WTC11 (cell line): ENCODE measurements around the gene ELMO1. TPM values are rescaled to one million over a fixed set of nuclear protein-coding genes. Genes with fewer than 3 reads are reported as not detected.

ENCODE experiments used
- ATAC-seq: fragments of 200-7000 bp; cut with Tn5 transposase; 2 replicates; pipeline ENCODE4 v1.10.0; 2021; ENCODE audit warnings: mild to moderate bottlenecking, moderate library complexity
- CTCF ChIA-PET: fragments of 300-600 bp; sonication (Branson Sonifier 250); formaldehyde crosslinking; loops from one replicate; lab custom pipeline; 2021; ENCODE audit warnings: antibody characterized with exemption; lab: Charles Lee
- POLR2A ChIA-PET: fragments of 350-600 bp; sonication (Branson Sonifier 250); formaldehyde crosslinking; loops from one replicate; lab custom pipeline; 2021; ENCODE audit warnings: antibody characterized with exemption; lab: Charles Lee
- DNase-seq: peaks from one replicate; pipeline ENCODE4 v3.0.0; 2021; ENCODE audit warnings: low spot score
- H3K27ac Mint-ChIP-seq: 2 replicates; pipeline ENCODE4 v1.8.0; 2021; ENCODE audit warnings: mixed read lengths
- H3K27me3 Mint-ChIP-seq: 2 replicates; pipeline ENCODE4 v1.8.0; 2021; ENCODE audit warnings: low read depth, mild to moderate bottlenecking, moderate library complexity, mixed read lengths
- H3K36me3 Mint-ChIP-seq: 2 replicates; pipeline ENCODE4 v1.8.0; 2021; ENCODE audit warnings: mixed read lengths
- H3K4me1 Mint-ChIP-seq: 2 replicates; pipeline ENCODE4 v1.8.0; 2022; ENCODE audit warnings: mixed read lengths
- H3K4me3 Mint-ChIP-seq: 2 replicates; pipeline ENCODE4 v1.8.0; 2021; ENCODE audit warnings: mild to moderate bottlenecking, moderate library complexity, mixed read lengths
- H3K9me3 Mint-ChIP-seq: 2 replicates; pipeline ENCODE4 v1.8.0; 2021; ENCODE audit warnings: mixed read lengths
- CREB1 ChIP-seq: sonication (generic); formaldehyde crosslinking; IDR thresholded peaks from 2 replicates; pipeline ENCODE4 v1.8.0; 2023; ENCODE audit warnings: mild to moderate bottlenecking, missing genetic modification reagents
- E2F1 ChIP-seq: sonication (generic); formaldehyde crosslinking; IDR thresholded peaks from 2 replicates; pipeline ENCODE4 v1.8.0; 2022; ENCODE audit warnings: mild to moderate bottlenecking, missing genetic modification reagents
- FOXJ3 ChIP-seq: sonication (generic); formaldehyde crosslinking; IDR thresholded peaks from 2 replicates; pipeline ENCODE4 v1.9.0; 2021; ENCODE audit warnings: missing genetic modification reagents, mild to moderate bottlenecking, borderline replicate concordance
- GRHL2 ChIP-seq: fragments of 250-450 bp; sonication (Bioruptor Pico); IDR thresholded peaks from 2 replicates; pipeline ENCODE4 v1.8.0; 2022; ENCODE audit warnings: mild to moderate bottlenecking, moderate library complexity; ENCODE audit not compliant: insufficient replicate concordance, severe bottlenecking
- MLX ChIP-seq: sonication (generic); formaldehyde crosslinking; IDR thresholded peaks from 2 replicates; pipeline ENCODE4 v1.8.1; 2023; ENCODE audit warnings: mild to moderate bottlenecking, missing genetic modification reagents, moderate library complexity
- NR3C1 ChIP-seq: sonication (generic); formaldehyde crosslinking; conservative IDR thresholded peaks from 2 replicates; pipeline ENCODE4 v1.8.1; 2023; ENCODE audit warnings: low read depth, mild to moderate bottlenecking, missing genetic modification reagents
- SP1 ChIP-seq: sonication (generic); formaldehyde crosslinking; conservative IDR thresholded peaks from 2 replicates; pipeline ENCODE4 v1.8.1; 2022; ENCODE audit warnings: missing genetic modification reagents
- STAT6 ChIP-seq: sonication (generic); formaldehyde crosslinking; conservative IDR thresholded peaks from 2 replicates; pipeline ENCODE4 v1.8.1; 2023; ENCODE audit warnings: mild to moderate bottlenecking, low read depth, missing genetic modification reagents, moderate library complexity
- ZSCAN18 ChIP-seq: fragments of 250-450 bp; sonication (Bioruptor Pico); IDR thresholded peaks from 2 replicates; pipeline ENCODE4 v2.1.2; 2022; ENCODE audit warnings: mild to moderate bottlenecking, moderate library complexity
- total RNA-seq: library from RNA; stranded (reverse); gene quantifications from 3 replicates; pipeline ENCODE4 v1.2.3, GENCODE V29; 2021
- TF ChIP-seq, protein P1 (sequence below): fragments of 250-450 bp; sonication (Bioruptor Pico); IDR thresholded peaks from 2 replicates; pipeline ENCODE4 v1.9.0; 2021; ENCODE audit warnings: mild to moderate bottlenecking, borderline replicate concordance

ELMO1 gene
- total RNA-seq, 1 experiment from 2014 or later: 19.4 TPM

DNA sequence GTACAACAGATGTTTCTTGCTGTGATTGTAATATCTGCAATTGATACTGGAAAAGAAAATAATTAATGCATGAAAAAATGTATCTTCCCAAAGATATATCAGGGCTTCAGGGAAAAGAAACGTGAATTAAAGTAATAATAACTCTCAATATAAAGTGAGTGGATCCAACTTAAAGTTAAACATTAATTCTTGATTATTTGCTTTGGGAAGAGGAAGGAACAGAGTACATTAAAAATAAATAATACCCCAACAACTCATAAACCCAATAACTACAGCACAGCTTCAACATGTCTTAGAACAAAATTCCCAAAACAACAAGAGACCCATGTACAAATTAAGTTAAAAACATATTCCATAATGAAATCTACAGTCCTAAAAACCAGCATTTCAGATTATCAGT, 33.0 kb downstream of the ELMO1 start:
- Mint-ChIP-seq H3K36me3 (peaks cover 10% of the 10 kb centered on the region), H3K27ac (no peak overlapping the region), H3K4me3 (no peak overlapping the region), H3K27me3 (no peaks in the 10 kb centered on the region), H3K9me3 (peaks cover 9% of the 10 kb centered on the region), H3K4me1 (peaks cover 26% of the 10 kb centered on the region)
- ChIA-PET POLR2A (no interaction called here), CTCF (no interaction called here)
- TF ChIP-seq SP1 (CRISPR knock-in tag) (no peak), NR3C1 (CRISPR knock-in tag) (no peak), STAT6 (CRISPR knock-in tag) (no peak), MLX (no peak)
- ATAC-seq: no peak
- no peak for DNase-seq

DNA sequence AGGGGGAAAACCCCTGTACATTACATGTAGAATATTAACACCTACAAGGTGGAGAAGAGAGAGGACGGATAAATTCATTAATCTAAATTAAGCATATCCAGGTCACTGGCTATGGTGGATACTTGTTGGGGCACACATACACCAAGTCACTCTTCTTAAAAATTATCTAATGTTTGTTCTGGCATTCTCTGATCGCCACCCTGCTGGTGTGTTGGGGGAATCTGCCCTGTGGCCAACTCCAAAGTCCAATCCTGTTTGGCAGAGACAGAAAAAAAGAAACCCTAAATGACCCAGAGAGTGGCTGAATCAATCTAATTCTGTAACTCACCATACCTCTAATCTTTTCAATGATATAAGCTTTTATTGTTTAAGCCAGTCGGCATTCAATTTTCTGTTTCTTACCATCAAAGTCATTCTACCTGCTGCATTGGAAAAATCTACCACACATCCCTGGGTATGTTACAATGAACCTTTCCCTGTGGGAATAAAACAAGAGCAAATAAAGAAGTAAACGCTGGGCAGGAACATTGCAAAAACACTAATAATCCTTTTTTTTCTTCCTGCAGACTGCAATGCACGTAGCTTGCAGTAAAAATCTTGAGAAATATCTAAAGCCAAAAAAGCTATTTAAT, 34.2 kb downstream of the ELMO1 start:
- ChIA-PET CTCF (no interaction called here), POLR2A (no interaction called here)
- Mint-ChIP-seq H3K4me3 (no peak overlapping the region), H3K27ac (no peak overlapping the region), H3K36me3 (peaks cover 10% of the 10 kb centered on the region), H3K4me1 (peaks cover 38% of the 10 kb centered on the region), H3K27me3 (no peaks in the 10 kb centered on the region), H3K9me3 (peaks cover 9% of the 10 kb centered on the region)
- no peak for ATAC-seq
- TF ChIP-seq GRHL2 (no peak), ZSCAN18 (CRISPR knock-in tag) (no peak), STAT6 (CRISPR knock-in tag) (no peak), FOXJ3 (CRISPR knock-in tag) (no peak), CREB1 (no peak), E2F1 (CRISPR knock-in tag) (no peak)
- TF ChIP-seq, protein P1, sequence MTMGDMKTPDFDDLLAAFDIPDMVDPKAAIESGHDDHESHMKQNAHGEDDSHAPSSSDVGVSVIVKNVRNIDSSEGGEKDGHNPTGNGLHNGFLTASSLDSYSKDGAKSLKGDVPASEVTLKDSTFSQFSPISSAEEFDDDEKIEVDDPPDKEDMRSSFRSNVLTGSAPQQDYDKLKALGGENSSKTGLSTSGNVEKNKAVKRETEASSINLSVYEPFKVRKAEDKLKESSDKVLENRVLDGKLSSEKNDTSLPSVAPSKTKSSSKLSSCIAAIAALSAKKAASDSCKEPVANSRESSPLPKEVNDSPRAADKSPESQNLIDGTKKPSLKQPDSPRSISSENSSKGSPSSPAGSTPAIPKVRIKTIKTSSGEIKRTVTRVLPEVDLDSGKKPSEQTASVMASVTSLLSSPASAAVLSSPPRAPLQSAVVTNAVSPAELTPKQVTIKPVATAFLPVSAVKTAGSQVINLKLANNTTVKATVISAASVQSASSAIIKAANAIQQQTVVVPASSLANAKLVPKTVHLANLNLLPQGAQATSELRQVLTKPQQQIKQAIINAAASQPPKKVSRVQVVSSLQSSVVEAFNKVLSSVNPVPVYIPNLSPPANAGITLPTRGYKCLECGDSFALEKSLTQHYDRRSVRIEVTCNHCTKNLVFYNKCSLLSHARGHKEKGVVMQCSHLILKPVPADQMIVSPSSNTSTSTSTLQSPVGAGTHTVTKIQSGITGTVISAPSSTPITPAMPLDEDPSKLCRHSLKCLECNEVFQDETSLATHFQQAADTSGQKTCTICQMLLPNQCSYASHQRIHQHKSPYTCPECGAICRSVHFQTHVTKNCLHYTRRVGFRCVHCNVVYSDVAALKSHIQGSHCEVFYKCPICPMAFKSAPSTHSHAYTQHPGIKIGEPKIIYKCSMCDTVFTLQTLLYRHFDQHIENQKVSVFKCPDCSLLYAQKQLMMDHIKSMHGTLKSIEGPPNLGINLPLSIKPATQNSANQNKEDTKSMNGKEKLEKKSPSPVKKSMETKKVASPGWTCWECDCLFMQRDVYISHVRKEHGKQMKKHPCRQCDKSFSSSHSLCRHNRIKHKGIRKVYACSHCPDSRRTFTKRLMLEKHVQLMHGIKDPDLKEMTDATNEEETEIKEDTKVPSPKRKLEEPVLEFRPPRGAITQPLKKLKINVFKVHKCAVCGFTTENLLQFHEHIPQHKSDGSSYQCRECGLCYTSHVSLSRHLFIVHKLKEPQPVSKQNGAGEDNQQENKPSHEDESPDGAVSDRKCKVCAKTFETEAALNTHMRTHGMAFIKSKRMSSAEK: no peak
- no peak for DNase-seq
